ENCODE measurements around the gene KRT20. TPM values are rescaled to one million over a fixed set of nuclear protein-coding genes. Genes with fewer than 3 reads are reported as not detected.

KRT20 gene
- total RNA-seq, 1 donor, result not detected

DNA sequence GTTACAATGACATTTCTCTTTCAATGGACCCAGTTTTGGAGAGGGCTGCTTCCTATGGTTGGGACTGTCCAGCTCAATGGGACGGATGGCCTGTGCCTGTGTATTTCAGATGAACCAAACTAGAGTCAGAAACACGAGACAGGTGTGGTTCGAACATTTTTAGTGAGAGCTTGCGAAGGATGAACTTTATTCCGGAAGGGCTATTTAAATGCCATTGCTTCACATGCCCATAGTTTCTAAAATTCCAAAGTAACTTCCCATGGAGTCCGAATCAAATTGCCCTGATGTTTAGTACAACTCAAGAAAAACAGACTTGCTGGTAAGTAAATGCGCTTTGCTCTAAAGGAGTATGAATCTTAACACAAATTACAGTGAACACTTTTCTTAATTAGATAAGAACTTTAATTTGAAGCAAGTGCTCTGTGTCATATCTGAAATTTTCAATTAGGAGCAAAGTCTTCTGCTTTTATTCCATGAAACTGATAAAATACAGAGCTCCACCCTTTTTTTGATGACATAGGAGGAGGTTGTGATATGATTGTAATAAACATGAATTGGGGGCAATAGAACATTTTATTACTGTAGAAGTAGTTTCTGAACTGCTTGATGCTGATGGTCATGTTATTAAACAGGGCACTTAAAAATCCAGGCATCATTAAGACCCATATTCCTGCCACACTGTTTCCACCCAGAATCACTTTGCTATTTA, 1.3 kb downstream of the KRT20 start:
- H3K4me3 ChIP-seq (ENCODE audit: low read depth, low read length), result no peak overlapping the region
- DNase-seq (ENCODE audit: low read depth), result no peak
- TF ChIP-seq, protein P1, sequence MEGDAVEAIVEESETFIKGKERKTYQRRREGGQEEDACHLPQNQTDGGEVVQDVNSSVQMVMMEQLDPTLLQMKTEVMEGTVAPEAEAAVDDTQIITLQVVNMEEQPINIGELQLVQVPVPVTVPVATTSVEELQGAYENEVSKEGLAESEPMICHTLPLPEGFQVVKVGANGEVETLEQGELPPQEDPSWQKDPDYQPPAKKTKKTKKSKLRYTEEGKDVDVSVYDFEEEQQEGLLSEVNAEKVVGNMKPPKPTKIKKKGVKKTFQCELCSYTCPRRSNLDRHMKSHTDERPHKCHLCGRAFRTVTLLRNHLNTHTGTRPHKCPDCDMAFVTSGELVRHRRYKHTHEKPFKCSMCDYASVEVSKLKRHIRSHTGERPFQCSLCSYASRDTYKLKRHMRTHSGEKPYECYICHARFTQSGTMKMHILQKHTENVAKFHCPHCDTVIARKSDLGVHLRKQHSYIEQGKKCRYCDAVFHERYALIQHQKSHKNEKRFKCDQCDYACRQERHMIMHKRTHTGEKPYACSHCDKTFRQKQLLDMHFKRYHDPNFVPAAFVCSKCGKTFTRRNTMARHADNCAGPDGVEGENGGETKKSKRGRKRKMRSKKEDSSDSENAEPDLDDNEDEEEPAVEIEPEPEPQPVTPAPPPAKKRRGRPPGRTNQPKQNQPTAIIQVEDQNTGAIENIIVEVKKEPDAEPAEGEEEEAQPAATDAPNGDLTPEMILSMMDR (IDR thresholded peaks at IDR 0.05; ENCODE audit: insufficient read depth, low read length), result no peak

DNA sequence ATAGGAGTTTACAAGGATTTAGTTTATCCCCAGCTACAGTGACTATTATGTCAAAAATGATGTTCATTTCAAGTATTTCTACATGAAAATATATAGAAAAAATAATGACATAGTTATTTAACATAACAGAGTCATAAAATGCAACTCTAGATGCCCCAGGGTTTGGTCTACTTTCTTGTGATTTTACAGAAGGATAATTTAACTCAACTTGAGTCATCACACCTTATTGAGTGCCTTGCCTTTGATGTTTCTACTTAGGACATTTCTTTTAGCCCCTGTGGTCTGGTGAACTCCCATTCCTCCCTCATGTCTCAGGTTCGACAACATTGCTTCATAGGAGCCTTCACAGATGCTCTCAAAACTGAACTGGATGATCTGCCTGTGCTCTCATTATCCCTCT, 2.0 kb downstream of the KRT20 start:
- H3K4me3 ChIP-seq (ENCODE audit: low read depth, low read length), result no peak overlapping the region
- TF ChIP-seq, protein P1 (IDR thresholded peaks at IDR 0.05; ENCODE audit: insufficient read depth, low read length), result no peak
- no peak for DNase-seq (ENCODE audit: low read depth)

DNA sequence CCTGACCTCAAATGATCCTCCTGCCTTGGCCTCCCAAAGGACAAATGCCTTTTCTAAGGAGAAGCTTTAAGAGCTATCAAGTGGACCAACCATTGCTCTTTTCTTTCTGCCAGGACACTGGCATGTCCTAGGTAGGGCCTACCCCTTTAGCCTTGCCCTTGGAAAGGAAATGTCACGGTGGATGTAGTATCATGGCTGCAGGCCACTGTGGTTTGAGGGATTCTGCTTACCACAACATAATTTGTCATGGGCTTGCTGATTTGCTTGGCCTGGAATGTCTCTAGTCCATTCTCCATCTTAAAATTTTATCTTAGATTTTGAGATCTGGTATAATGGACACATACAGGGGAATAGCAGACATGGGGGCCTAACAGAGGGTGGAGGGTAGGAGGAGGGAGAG, 6.0 kb downstream of the KRT20 start:
- no peak for DNase-seq (ENCODE audit: low read depth)
- TF ChIP-seq, protein P1 (IDR thresholded peaks at IDR 0.05; ENCODE audit: insufficient read depth, low read length), result no peak
- H3K4me3 ChIP-seq (ENCODE audit: low read depth, low read length), result no peak overlapping the region

DNA sequence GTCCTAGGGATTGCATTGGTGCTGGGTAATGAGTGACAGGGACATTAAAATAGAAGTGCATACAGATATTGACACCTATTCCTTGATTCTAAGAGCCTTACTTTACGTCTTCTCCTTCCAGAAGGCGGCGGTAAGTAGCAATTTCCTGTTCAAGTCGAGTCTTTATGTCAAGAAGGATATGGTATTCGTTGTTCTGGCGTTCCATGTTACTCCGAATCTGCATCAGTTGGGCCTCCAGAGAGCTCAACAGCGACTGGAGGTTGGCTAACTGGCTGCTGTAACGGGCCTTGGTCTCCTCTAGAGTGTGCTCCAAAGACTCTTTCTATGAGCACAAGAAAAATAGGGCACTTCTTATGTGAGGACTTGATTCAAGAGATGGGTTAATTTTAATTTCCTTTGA, 7.0 kb downstream of the KRT20 start:
- no peak for DNase-seq (ENCODE audit: low read depth)
- TF ChIP-seq, protein P1 (IDR thresholded peaks at IDR 0.05; ENCODE audit: insufficient read depth, low read length), result no peak
- no peak overlapping the region for H3K4me3 ChIP-seq (ENCODE audit: low read depth, low read length)

DNA sequence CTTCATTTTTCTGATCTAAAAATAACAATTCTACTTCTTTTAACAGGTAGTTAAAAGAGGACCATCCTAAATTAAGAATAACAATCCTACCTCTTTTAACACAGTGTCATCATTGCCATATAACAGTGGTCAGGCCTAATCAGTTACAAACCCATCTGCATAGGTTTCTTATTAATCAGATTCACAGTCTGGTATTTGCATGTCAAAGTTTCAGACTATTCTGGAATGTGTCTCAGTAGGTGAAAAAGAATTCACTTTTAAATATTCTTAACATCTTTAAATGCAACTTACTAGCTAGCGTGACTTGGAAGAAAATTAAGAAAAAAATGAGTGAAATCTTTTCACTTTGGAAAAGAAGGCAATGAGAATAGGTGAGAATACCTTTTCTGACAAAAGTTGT, 11.2 kb downstream of the KRT20 start:
- TF ChIP-seq, protein P1 (IDR thresholded peaks at IDR 0.05; ENCODE audit: insufficient read depth, low read length), result no peak
- no peak for DNase-seq (ENCODE audit: low read depth)

DNA sequence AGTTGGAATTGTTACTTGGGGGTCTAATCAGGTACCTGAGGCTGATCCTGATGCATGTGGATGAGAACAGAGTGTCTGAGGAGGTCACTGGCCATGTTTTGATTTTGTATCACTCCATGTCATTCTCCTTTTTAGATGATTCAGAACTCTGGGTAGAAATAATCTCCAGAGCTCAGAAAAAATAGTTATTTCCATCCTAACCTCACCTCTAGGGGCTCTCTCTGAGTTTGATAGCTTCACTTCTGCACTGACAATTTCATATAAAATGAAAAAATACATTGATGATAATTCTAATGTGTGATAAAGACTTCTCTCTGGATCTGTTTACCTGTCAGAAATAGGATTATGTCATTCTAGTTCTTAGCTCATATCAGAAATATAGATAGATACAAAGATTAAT, 11.8 kb downstream of the KRT20 start:
- H3K4me3 ChIP-seq (ENCODE audit: low read depth, low read length), result no peak overlapping the region
- TF ChIP-seq, protein P1 (IDR thresholded peaks at IDR 0.05; ENCODE audit: insufficient read depth, low read length), result peak; percentile 13
- no peak for DNase-seq (ENCODE audit: low read depth)

More for the DNA sequence above, 11.2 kb downstream of the KRT20 start:
- no peak overlapping the region for H3K4me3 ChIP-seq (ENCODE audit: low read depth, low read length)

DNA sequence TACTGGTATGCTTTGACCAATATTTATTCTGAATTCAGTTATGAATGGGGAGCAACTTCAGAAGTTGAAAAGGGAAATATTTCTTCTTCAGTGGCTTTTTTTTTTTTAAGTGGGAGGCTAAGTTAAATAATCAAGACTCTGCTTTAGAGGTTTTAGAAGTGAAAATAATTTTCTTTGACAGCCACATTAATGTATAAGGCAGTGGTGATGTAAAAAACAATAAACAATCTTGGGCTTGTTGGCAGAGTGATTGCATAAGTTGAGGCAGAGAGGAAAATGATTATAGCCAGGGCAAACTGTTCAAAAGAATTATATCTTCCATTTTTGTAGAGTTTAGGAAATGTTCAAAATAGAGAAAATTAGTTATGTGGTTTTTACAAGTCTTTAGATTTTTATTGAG, 12.6 kb downstream of the KRT20 start:
- H3K4me3 ChIP-seq (ENCODE audit: low read depth, low read length), result no peak overlapping the region
- no peak for DNase-seq (ENCODE audit: low read depth)
- TF ChIP-seq, protein P1 (IDR thresholded peaks at IDR 0.05; ENCODE audit: insufficient read depth, low read length), result no peak

Data from fibroblast of the aortic adventitia (primary cell).